ENCODE data around the gene SLC17A5. TPM values are rescaled to one million over a fixed set of nuclear protein-coding genes. Genes with fewer than 3 reads are reported as not detected.
"Not testable (repeated sequence)": the region's sequence is repeated elsewhere in the genome, so short reads cannot be mapped to it uniquely, and the experiment has no call there.

SLC17A5 gene
- total RNA-seq, 4 donors from 2014 or later: 96.3 to 184 (median 159) TPM

DNA sequence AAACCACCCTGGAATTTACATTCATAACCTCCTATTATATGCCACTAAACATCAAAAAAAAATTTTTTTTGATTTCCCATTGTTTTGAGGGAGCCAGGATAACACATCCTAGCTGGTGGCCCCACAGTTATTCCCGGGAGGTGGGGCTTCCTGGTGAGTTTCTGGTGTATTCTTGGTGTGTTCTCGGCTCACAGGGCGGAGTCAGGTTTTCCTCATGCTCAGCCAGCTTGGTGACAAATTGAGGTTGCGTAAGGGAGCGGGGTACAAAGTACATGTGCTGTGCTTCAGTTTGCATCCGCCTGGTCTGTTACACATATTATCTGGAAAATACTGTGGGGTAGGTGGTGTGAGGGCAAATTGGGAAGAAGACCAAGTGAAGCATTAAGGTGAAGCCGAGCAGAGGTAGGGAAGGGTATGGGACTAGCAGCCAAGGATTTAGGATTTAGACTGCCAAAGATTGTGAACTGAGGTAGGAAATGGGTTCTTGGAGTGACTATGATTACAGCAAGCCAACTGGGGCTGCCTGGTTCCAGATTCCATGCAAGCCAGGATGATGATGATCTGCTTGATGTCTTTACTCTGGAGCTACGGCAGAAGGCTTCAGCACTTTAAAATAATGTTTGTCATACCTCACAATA lies 86.7 kb downstream of the SLC17A5 start:
- WGBS, 2 donors: 83 to 86% methylated on average over 8 of the region's 8 CpGs
- Histone ChIP-seq H3K9me3 (no peaks in the 10 kb centered on the region), H3K27me3 (no peaks in the 10 kb centered on the region), H3K36me3 (no peaks in the 10 kb centered on the region), H3K4me3 (replicated peaks in 1 of 3) (no peak overlapping the region), H3K4me1 (no peaks in the 10 kb centered on the region), H3K27ac (peak overlapping the region in 1 of 3 donors; percentile 27)
- TF ChIP-seq POLR2A (IDR thresholded peaks at IDR 0.05): no peak
- TF ChIP-seq, protein P1, sequence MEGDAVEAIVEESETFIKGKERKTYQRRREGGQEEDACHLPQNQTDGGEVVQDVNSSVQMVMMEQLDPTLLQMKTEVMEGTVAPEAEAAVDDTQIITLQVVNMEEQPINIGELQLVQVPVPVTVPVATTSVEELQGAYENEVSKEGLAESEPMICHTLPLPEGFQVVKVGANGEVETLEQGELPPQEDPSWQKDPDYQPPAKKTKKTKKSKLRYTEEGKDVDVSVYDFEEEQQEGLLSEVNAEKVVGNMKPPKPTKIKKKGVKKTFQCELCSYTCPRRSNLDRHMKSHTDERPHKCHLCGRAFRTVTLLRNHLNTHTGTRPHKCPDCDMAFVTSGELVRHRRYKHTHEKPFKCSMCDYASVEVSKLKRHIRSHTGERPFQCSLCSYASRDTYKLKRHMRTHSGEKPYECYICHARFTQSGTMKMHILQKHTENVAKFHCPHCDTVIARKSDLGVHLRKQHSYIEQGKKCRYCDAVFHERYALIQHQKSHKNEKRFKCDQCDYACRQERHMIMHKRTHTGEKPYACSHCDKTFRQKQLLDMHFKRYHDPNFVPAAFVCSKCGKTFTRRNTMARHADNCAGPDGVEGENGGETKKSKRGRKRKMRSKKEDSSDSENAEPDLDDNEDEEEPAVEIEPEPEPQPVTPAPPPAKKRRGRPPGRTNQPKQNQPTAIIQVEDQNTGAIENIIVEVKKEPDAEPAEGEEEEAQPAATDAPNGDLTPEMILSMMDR (IDR thresholded peaks at IDR 0.05): no peak
- intact Hi-C loops (cut with DNase I): no loop called here
- DNase-seq: peak in 1 of 2 donors; percentile 18

DNA sequence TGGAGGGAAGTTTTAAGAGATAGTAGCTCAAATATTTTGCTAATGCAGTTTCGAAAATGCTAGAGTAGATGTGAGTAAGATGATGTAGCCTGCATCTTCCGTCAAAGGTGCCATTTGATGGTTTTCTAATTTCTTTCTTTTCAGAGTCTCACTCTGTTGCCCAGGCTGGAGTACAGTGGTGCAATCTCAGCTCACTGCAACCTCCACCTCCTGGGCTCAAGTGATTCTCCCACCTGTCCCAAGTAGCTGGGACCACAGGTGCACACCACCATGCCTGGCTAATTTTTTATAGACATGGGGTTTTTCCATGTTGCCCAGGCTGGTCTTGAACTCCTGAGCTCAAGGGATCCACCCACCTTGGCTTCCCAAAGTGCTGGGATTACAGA lies 87.3 kb downstream of the SLC17A5 start:
- H3K36me3 ChIP-seq; DNase-seq; H3K27ac ChIP-seq; H3K27me3 ChIP-seq; H3K4me1 ChIP-seq; H3K9me3 ChIP-seq; intact Hi-C loops (cut with DNase I); H3K4me3 ChIP-seq (replicated peaks in 1 of 3): not testable (repeated sequence)
- WGBS, 2 donors: 97 to 98% methylated on average over 2 of the region's 2 CpGs

DNA sequence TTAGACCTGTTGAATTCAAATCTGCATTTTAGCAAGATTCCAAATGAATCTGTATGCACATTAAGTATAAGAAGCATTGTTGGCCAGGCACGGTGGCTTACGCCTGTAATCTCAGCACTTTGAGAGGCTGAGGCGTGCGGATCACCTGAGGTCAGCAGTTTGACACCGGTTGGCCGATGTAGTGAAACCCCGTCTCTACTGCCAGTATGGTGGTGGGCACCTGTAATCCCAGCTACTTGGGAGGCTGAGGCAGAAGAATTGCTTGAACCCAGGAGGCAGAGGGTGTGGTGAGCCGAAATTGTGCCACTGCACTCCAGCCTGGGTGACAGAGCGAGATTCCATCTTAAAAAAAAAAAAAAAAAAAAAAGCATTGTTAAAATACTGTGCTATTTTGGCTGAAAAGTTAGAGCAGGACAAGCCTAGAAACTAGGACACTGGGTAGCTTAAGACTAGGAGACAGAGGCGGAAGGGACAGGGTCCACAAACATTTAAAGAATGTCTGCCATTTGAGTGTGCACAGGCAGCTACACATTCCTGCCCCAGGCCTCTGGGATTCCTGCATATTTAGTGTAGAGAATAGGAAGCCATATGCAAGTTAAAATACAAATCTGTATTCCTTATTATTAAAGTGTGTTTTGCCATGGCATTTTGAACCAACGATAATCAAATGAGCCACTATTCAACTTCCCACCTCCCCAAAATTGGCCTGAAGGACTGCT lies 87.9 kb downstream of the SLC17A5 start:
- Histone ChIP-seq H3K4me3 (replicated peaks in 1 of 3) (no peak overlapping the region), H3K36me3 (no peaks in the 10 kb centered on the region), H3K27ac (no peak overlapping the region), H3K9me3 (no peaks in the 10 kb centered on the region), H3K4me1 (no peaks in the 10 kb centered on the region), H3K27me3 (no peaks in the 10 kb centered on the region)
- intact Hi-C loops (cut with DNase I): no loop called here
- 93 to 94% methylated on average over 11 of the region's 11 CpGs for WGBS, 2 donors
- TF ChIP-seq, protein P1 (IDR thresholded peaks at IDR 0.05): no peak
- TF ChIP-seq POLR2A (IDR thresholded peaks at IDR 0.05): no peak
- DNase-seq: no peak

DNA sequence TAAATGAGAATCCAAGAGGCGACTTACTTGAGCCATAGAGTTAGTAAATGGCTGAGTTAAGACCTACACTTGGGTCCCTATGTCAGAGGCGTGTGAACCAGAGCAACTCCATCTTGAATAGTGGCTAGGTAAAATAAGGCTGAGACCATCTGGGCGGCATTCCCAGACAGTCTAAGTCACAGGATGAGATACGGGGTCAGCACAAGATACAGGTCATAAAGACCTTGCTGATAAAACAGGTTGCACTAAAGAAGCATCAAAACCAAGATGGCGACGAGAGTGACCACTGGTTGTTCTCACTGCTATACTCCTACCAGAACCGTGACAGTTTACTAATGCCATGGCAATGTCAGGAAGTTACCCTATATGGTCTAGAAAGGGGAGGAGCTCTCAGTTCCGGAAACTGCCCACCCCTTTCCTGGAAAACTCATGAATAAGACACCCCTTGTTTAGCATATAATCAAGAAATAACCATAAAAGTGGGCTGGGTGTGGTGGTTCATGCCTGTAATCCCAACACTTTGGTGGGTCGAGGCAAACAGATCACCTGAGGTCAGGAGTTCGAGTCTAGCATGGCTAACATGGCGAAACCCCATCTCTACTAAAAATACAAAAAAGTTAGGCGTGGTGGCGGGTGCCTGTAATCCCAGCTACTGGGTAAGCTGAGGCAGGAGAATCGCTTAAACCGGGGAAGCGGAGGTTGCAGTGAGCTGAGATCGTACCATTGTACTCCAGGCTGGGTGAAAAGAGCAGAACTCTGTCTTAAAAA lies 89.0 kb downstream of the SLC17A5 start:
- no peak for TF ChIP-seq POLR2A (IDR thresholded peaks at IDR 0.05)
- TF ChIP-seq, protein P1 (IDR thresholded peaks at IDR 0.05): no peak
- Histone ChIP-seq H3K36me3 (no peaks in the 10 kb centered on the region), H3K9me3 (no peaks in the 10 kb centered on the region), H3K27me3 (no peaks in the 10 kb centered on the region), H3K27ac (no peak overlapping the region), H3K4me3 (replicated peaks in 1 of 3) (no peak overlapping the region), H3K4me1 (no peaks in the 10 kb centered on the region)
- no peak for DNase-seq
- WGBS, 2 donors: 95 to 96% methylated on average over 17 of the region's 17 CpGs
- intact Hi-C loops (cut with DNase I): no loop called here

DNA sequence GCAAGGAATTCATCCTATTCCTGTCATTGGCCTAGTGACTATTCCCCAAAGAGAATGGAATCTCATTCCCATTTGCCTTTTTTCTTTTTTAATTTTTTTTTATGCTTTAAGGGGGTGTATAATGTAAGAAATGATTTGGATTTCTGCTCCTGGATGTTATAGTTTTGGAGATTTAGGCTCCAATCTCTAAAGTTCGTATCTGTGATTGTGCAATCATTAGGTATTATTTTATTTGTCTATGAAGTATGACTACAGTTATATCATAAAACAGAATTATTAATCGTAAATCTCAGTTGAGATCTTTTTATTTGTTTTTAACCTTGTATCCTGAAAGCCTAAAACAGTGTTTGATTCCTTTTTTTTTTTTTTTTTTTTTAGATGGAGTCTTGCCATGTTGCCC lies 91.2 kb downstream of the SLC17A5 start:
- intact Hi-C loops (cut with DNase I): no loop called here
- no peak for DNase-seq
- Histone ChIP-seq H3K4me1 (no peaks in the 10 kb centered on the region), H3K4me3 (replicated peaks in 1 of 3) (no peak overlapping the region), H3K9me3 (no peaks in the 10 kb centered on the region), H3K36me3 (no peaks in the 10 kb centered on the region), H3K27me3 (no peaks in the 10 kb centered on the region), H3K27ac (no peak overlapping the region)
- TF ChIP-seq, protein P1 (IDR thresholded peaks at IDR 0.05): no peak
- no peak for TF ChIP-seq POLR2A (IDR thresholded peaks at IDR 0.05)
- WGBS, 2 donors: 88 to 97% methylated on average over 2 of the region's 2 CpGs
